ENCODE results near the gene ARMH3. TPM values are rescaled to one million over a fixed set of nuclear protein-coding genes. Genes with fewer than 3 reads are reported as not detected.
A peak's percentile ranks its signal among the peaks of the same experiment; 100 is the strongest.

Gene ARMH3
- total RNA-seq, 1 donor from 2014 or later = 9.0 TPM

GRCh38 chr10:101829561-101830315 is 226.2 kb downstream of the ARMH3 start:
- DNase-seq = peak; percentile 48

- DNase-seq = no peak
These were observed 227.0 kb downstream of the ARMH3 start for GRCh38 chr10:101828766-101829551.

GRCh38 chr10:101827919-101828600 is 227.9 kb downstream of the ARMH3 start:
- DNase-seq = no peak

GRCh38 chr10:101826852-101827434 is 229.0 kb downstream of the ARMH3 start:
- DNase-seq = no peak

GRCh38 chr10:101824736-101825135 is 231.2 kb downstream of the ARMH3 start:
- DNase-seq = no peak

- DNase-seq = no peak
These were observed 236.9 kb downstream of the ARMH3 start for GRCh38 chr10:101818872-101819633.

GRCh38 chr10:101818119-101818871 is 237.7 kb downstream of the ARMH3 start, which contains the start of gene OGA:
TSS of gene OGA (minus strand) at chr10:101818444. CDS start at chr10:101818022, 422 bp downstream.
- peak; percentile 100 for DNase-seq

GRCh38 chr10:101817337-101818118 is 238.4 kb downstream of the ARMH3 start:
- DNase-seq = peak; percentile 94

- no peak for DNase-seq
These were observed 239.0 kb downstream of the ARMH3 start for GRCh38 chr10:101816913-101817336.

- DNase-seq = no peak
These were observed 239.6 kb downstream of the ARMH3 start for GRCh38 chr10:101816376-101816775.

- DNase-seq = no peak
These were observed 241.4 kb downstream of the ARMH3 start for GRCh38 chr10:101814466-101815071.

- no peak for DNase-seq
These were observed 243.4 kb downstream of the ARMH3 start for GRCh38 chr10:101812606-101813005.

- DNase-seq = no peak
These were observed 248.8 kb downstream of the ARMH3 start for GRCh38 chr10:101807158-101807557.

- no peak for DNase-seq
These were observed 252.5 kb downstream of the ARMH3 start for GRCh38 chr10:101803511-101803910.

GRCh38 chr10:101797403-101798059 is 258.4 kb downstream of the ARMH3 start:
- DNase-seq = no peak

Data from dermis blood vessel endothelial cell (primary cell).